B cell (primary cell): ENCODE measurements around the gene SEC14L1. TPM values are rescaled to one million over a fixed set of nuclear protein-coding genes. Genes with fewer than 3 reads are reported as not detected.

Experiments
- ATAC-seq: fragments of 200-7000 bp; cut with Tn5 transposase; one replicate; pipeline ENCODE4 v1.10.0; 2021; ENCODE audit warnings: low read depth, mild to moderate bottlenecking, moderate number of reproducible peaks, moderate library complexity
- CTCF ChIA-PET: fragments of 350-600 bp; sonication (Branson Sonifier 250); formaldehyde crosslinking; loops from one replicate; lab custom pipeline; 2021; ENCODE audit warnings: antibody characterized with exemption, inconsistent platforms; lab: Charles Lee
- POLR2A ChIA-PET: fragments of 350-600 bp; sonication (Branson Sonifier 250); formaldehyde crosslinking; loops from one replicate; lab custom pipeline; 2021; ENCODE audit warnings: antibody characterized with exemption; lab: Charles Lee
- DNase-seq: peaks from one replicate; pipeline ENCODE4 v3.0.0; 2013
- H2AFZ ChIP-seq: 2 replicates; pipeline ENCODE4 v1.6.1; 2012; ENCODE audit warnings: mild to moderate bottlenecking, low read depth, low read length; ENCODE audit not compliant: insufficient read depth, poor library complexity, severe bottlenecking
- H3K27ac ChIP-seq, 2 donors: 1 replicate in 1 of 2; 2 replicates in 1 of 2; pipeline ENCODE4 v1.5.1; 2012 to 2013; ENCODE audit warnings: low read length in 2 of 2, mild to moderate bottlenecking in 2 of 2, moderate library complexity in 1 of 2
- H3K27me3 ChIP-seq, 4 experiments: fragments of 200-600 bp in 1 of 4; sonication (generic) in 1 of 4; replicated peaks in 1 of 4; 1 replicate in 2 of 4; 2 replicates in 2 of 4; pipeline versions ENCODE4 v1.6.1 to v1.7.0; 2013 to 2016; ENCODE audit warnings: low read length in 3 of 4, mild to moderate bottlenecking in 2 of 4, mixed read lengths in 1 of 4, moderate library complexity in 1 of 4; ENCODE audit not compliant: insufficient read depth in 4 of 4, control insufficient read depth in 3 of 4; ENCODE audit errors: control extremely low read depth in 1 of 4
- H3K36me3 ChIP-seq, 2 experiments: replicated peaks in 1 of 2; 1 replicate in 1 of 2; 2 replicates in 1 of 2; pipeline versions ENCODE4 v1.6.1 to v1.7.1; 2013; ENCODE audit warnings: low read length in 1 of 2; ENCODE audit not compliant: insufficient read depth in 2 of 2, control insufficient read depth in 1 of 2; ENCODE audit errors: control extremely low read depth in 1 of 2, extremely low read depth in 1 of 2
- H3K4me1 ChIP-seq, 2 donors: fragments of 200-600 bp in 1 of 2; sonication (generic) in 1 of 2; 1 replicate in 1 of 2; 2 replicates in 1 of 2; pipeline versions ENCODE4 v1.5.1 to v1.6.1; 2013 to 2017; ENCODE audit warnings: low read length in 2 of 2; ENCODE audit not compliant: control insufficient read depth in 2 of 2, insufficient read depth in 2 of 2
- H3K4me2 ChIP-seq: replicated peaks from 2 replicates; pipeline ENCODE3; 2012; ENCODE audit warnings: mild to moderate bottlenecking, low read depth, low read length; ENCODE audit not compliant: poor library complexity, severe bottlenecking
- H3K4me3 ChIP-seq, 5 experiments: fragments of 200-600 bp in 1 of 5; sonication (generic) in 1 of 5; 1 replicate in 3 of 5; 2 replicates in 2 of 5; pipeline versions ENCODE4 v1.5.1 to v1.7.0; 2011 to 2016; ENCODE audit warnings: low read length in 4 of 5, mild to moderate bottlenecking in 4 of 5, low read depth in 2 of 5, control low read depth in 1 of 5, moderate library complexity in 1 of 5; ENCODE audit not compliant: insufficient read depth in 1 of 5; ENCODE audit errors: control extremely low read depth in 1 of 5, extremely low read depth in 1 of 5
- H3K79me2 ChIP-seq: fragments of 200-600 bp; sonication (generic); one replicate; pipeline ENCODE4 v1.6.0; 2016; ENCODE audit warnings: low read length; ENCODE audit not compliant: control insufficient read depth, insufficient read depth
- H3K9ac ChIP-seq: fragments of 200-600 bp; sonication (generic); 2 replicates; pipeline ENCODE4 v1.6.1; 2017; ENCODE audit warnings: mild to moderate bottlenecking, low read length, moderate library complexity
- H3K9me3 ChIP-seq, 3 donors: one replicate each; pipeline versions ENCODE4 v1.6.1 to v1.7.1; 2013; ENCODE audit warnings: low read length in 2 of 3; ENCODE audit not compliant: control insufficient read depth in 2 of 3, insufficient read depth in 1 of 3; ENCODE audit errors: control extremely low read depth in 1 of 3
- H4K20me1 ChIP-seq: 2 replicates; pipeline ENCODE4 v1.6.0; 2012; ENCODE audit warnings: mild to moderate bottlenecking, low read length; ENCODE audit not compliant: insufficient read depth, control insufficient read depth, poor library complexity, severe bottlenecking
- H3K27ac Mint-ChIP-seq: one replicate; pipeline ENCODE4 v1.8.0; 2021; ENCODE audit warnings: mixed read lengths
- H3K27me3 Mint-ChIP-seq: one replicate; pipeline ENCODE4 v1.8.0; 2021; ENCODE audit warnings: mixed read lengths
- H3K4me1 Mint-ChIP-seq: one replicate; pipeline ENCODE4 v1.8.0; 2021; ENCODE audit warnings: mixed read lengths
- H3K4me3 Mint-ChIP-seq: one replicate; pipeline ENCODE4 v1.8.0; 2021; ENCODE audit warnings: mixed read lengths
- H3K9me3 Mint-ChIP-seq: one replicate; pipeline ENCODE4 v1.8.0; 2022; ENCODE audit warnings: mixed read lengths; ENCODE audit not compliant: insufficient read depth
- CTCF ChIP-seq: fragments of 200-600 bp; IDR thresholded peaks from one replicate; pipeline ENCODE4 v1.8.0; 2022; ENCODE audit warnings: antibody characterized with exemption, mild to moderate bottlenecking
- EZH2 ChIP-seq: IDR thresholded peaks from 2 replicates; pipeline ENCODE4 v1.6.1; 2012; ENCODE audit warnings: borderline replicate concordance, low read depth, mild to moderate bottlenecking, moderate library complexity, low read length; ENCODE audit not compliant: insufficient read depth, poor library complexity, severe bottlenecking
- WGBS: methylation state at CpG from one replicate; pipeline ENCODE4 v1.1.5; 2013; ENCODE audit warnings: missing lambda C conversion rate; ENCODE audit not compliant: insufficient coverage; 5-methylcytosine and 5-hydroxymethylcytosine counted together
- intact Hi-C: fragments of 100-400 bp; cut with micrococcal nuclease; formaldehyde crosslinking; loops from one replicate; pipeline ENCODE4 v1.10.0; 2022
- polyA plus RNA-seq: library from polyadenylated mRNA; depleted of rRNA; stranded (reverse); fragments of >200 nt; gene quantifications from 2 replicates; pipeline ENCODE4 v1.2.3, GENCODE V29; 2012
- total RNA-seq, 2 donors: library from RNA; stranded (reverse); fragments of 120-200 nt in 1 of 2; gene quantifications; 1 replicate in 1 of 2; 2 replicates in 1 of 2; pipeline versions ENCODE4 v1.2.3 to v1.2.4, GENCODE V29; 2013 to 2022

SEC14L1 gene
- total and polyA plus RNA-seq, 2 donors (not counting 1 experiment from before 2014, with no cell fraction given): 37.7 to 103 TPM

GRCh38 chr17:77178050-77178449, 37.3 kb downstream of the SEC14L1 start:
- H3K27ac Mint-ChIP-seq: no peak overlapping the region
- Histone ChIP-seq H3K27ac (no peak overlapping the region), H3K9me3 (peaks cover 0 to 31% (median 23%) of the 10 kb centered on the region in 3 donors), H3K36me3 (peaks cover 7 to 10% of the 10 kb centered on the region in 2 experiments), H4K20me1 (peaks cover 55% of the 10 kb centered on the region), H3K27me3 (no peaks in the 10 kb centered on the region), H2AFZ (no peak overlapping the region), H3K4me2 (no peak overlapping the region), H3K9ac (no peak overlapping the region), H3K4me1 (peaks cover 15 to 20% of the 10 kb centered on the region in 2 donors), H3K79me2 (peaks cover 91% of the 10 kb centered on the region), H3K4me3 (no peak overlapping the region)
- peaks cover 41% of the 10 kb centered on the region for H3K4me1 Mint-ChIP-seq
- H3K9me3 Mint-ChIP-seq: peaks cover 9% of the 10 kb centered on the region
- no peak for DNase-seq
- CTCF ChIA-PET: interaction anchor here (0.6 kb wide), 1 partner anchor 254 kb away, joined by 3 read pairs; no protein-coding TSS in a partner anchor
- H3K27me3 Mint-ChIP-seq: no peaks in the 10 kb centered on the region
- ATAC-seq: no peak
- H3K4me3 Mint-ChIP-seq: no peak overlapping the region
- POLR2A ChIA-PET: no interaction called here
- intact Hi-C loops: no loop called here
- 100% methylated on average over 1 of the region's 5 CpGs for WGBS
- TF ChIP-seq EZH2 (no peak), CTCF (no peak)

GRCh38 chr17:77178563-77178962, 37.8 kb downstream of the SEC14L1 start:
- intact Hi-C loops: no loop called here
- H2AFZ ChIP-seq: no peak overlapping the region
- no peaks in the 10 kb centered on the region for H3K27me3 ChIP-seq
- H3K4me1 ChIP-seq: peaks cover 19 to 20% of the 10 kb centered on the region in 2 donors
- ChIA-PET CTCF (interaction anchor here (0.6 kb wide), 1 partner anchor 255 kb away, joined by 3 read pairs; no protein-coding TSS in a partner anchor), POLR2A (interaction anchor here (0.7 kb wide), 1 partner anchor 10 kb away, joined by 5 read pairs; no protein-coding TSS in a partner anchor)
- peaks cover 55% of the 10 kb centered on the region for H4K20me1 ChIP-seq
- peaks cover 91% of the 10 kb centered on the region for H3K79me2 ChIP-seq
- Mint-ChIP-seq H3K4me3 (no peak overlapping the region), H3K4me1 (peaks cover 44% of the 10 kb centered on the region), H3K27ac (peak overlapping the region; percentile 26), H3K9me3 (peaks cover 5% of the 10 kb centered on the region), H3K27me3 (no peaks in the 10 kb centered on the region)
- no peak for TF ChIP-seq EZH2
- TF ChIP-seq CTCF: no peak
- WGBS: 100% methylated on average over 12 of the region's 14 CpGs
- no peak for ATAC-seq
- H3K4me2 ChIP-seq: no peak overlapping the region
- DNase-seq: no peak
- no peak overlapping the region for H3K27ac ChIP-seq
- peaks cover 0 to 26% (median 20%) of the 10 kb centered on the region in 3 donors for H3K9me3 ChIP-seq
- H3K36me3 ChIP-seq: peaks cover 7 to 10% of the 10 kb centered on the region in 2 experiments
- H3K9ac ChIP-seq: no peak overlapping the region
- no peak overlapping the region for H3K4me3 ChIP-seq
